PFSK-1 (cell line): Measurements from ENCODE around the gene JAK1.

Experiments
- POLR2AphosphoS5 ChIP-seq: IDR thresholded peaks from 2 replicates; pipeline ENCODE4 v1.6.1; 2012; ENCODE audit warnings: low read depth, mild to moderate bottlenecking, control low read depth, low read length, moderate library complexity
- TAF1 ChIP-seq: IDR thresholded peaks from 2 replicates; pipeline ENCODE4 v1.6.1; 2012; ENCODE audit warnings: low read length, control low read depth, borderline replicate concordance; ENCODE audit not compliant: insufficient read depth
- TF ChIP-seq, protein P1 (sequence below), 2 experiments: IDR thresholded peaks; 2 replicates each; pipeline versions ENCODE4 v1.6.1 to v1.8.0; 2011 to 2012; ENCODE audit warnings: low read depth in 2 of 2, low read length in 2 of 2, control low read depth in 1 of 2, inconsistent platforms in 1 of 2, mild to moderate bottlenecking in 1 of 2, moderate library complexity in 1 of 2; ENCODE audit not compliant: insufficient read depth in 1 of 2

DNA sequence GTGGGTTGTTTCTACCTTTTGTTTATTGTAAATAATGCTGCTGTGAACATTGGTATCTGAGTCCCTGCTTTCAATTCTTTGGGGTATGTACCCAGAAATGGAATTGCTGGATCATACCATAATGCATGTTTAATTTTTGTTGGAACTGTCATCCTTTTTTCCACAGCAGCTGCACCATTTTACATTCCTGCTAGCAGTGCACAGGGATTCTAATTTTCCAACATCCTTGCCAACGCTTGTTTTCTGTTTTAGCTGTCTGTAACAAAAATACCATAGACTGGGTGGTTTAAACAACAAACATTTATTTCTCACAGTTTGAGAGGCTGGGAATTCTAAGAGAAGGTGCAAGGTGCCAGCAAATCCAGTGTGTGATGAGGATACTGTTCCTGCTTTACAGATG is 156.3 kb downstream of the JAK1 start:
- TF ChIP-seq, protein P1, sequence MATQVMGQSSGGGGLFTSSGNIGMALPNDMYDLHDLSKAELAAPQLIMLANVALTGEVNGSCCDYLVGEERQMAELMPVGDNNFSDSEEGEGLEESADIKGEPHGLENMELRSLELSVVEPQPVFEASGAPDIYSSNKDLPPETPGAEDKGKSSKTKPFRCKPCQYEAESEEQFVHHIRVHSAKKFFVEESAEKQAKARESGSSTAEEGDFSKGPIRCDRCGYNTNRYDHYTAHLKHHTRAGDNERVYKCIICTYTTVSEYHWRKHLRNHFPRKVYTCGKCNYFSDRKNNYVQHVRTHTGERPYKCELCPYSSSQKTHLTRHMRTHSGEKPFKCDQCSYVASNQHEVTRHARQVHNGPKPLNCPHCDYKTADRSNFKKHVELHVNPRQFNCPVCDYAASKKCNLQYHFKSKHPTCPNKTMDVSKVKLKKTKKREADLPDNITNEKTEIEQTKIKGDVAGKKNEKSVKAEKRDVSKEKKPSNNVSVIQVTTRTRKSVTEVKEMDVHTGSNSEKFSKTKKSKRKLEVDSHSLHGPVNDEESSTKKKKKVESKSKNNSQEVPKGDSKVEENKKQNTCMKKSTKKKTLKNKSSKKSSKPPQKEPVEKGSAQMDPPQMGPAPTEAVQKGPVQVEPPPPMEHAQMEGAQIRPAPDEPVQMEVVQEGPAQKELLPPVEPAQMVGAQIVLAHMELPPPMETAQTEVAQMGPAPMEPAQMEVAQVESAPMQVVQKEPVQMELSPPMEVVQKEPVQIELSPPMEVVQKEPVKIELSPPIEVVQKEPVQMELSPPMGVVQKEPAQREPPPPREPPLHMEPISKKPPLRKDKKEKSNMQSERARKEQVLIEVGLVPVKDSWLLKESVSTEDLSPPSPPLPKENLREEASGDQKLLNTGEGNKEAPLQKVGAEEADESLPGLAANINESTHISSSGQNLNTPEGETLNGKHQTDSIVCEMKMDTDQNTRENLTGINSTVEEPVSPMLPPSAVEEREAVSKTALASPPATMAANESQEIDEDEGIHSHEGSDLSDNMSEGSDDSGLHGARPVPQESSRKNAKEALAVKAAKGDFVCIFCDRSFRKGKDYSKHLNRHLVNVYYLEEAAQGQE (IDR thresholded peaks at IDR 0.05; ENCODE audit: insufficient read depth in 1 of 2, low read depth in 2 of 2, low read length in 2 of 2), result no peak
- TF ChIP-seq POLR2AphosphoS5 (no peak), TAF1 (no peak)
